Skeletal muscle tissue (tissue), 4 donors: ENCODE data around the gene TXNDC12. TPM values are rescaled to one million over a fixed set of nuclear protein-coding genes. Genes with fewer than 3 reads are reported as not detected.
"Not testable (repeated sequence)": the region's sequence is repeated elsewhere in the genome, so short reads cannot be mapped to it uniquely, and the experiment has no call there.

Experiments
- H3K27ac ChIP-seq: one replicate; pipeline ENCODE4 v1.7.0; 2013; ENCODE audit warnings: mild to moderate bottlenecking, low read depth, low read length, inconsistent platforms
- H3K27me3 ChIP-seq, 3 donors: one replicate each; pipeline ENCODE4 v1.7.0; 2013; ENCODE audit warnings: low read length in 3 of 3; ENCODE audit not compliant: control insufficient read depth in 3 of 3, insufficient read depth in 3 of 3
- H3K36me3 ChIP-seq, 3 donors: one replicate each; pipeline ENCODE4 v1.7.0; 2013; ENCODE audit warnings: low read length in 3 of 3; ENCODE audit not compliant: control insufficient read depth in 3 of 3, insufficient read depth in 3 of 3
- H3K4me1 ChIP-seq, 3 donors: one replicate each; pipeline ENCODE4 v1.7.0; 2013; ENCODE audit warnings: low read length in 3 of 3, mild to moderate bottlenecking in 3 of 3; ENCODE audit not compliant: control insufficient read depth in 3 of 3, insufficient read depth in 3 of 3
- H3K4me3 ChIP-seq, 3 donors: one replicate each; pipeline ENCODE4 v1.7.0; 2013; ENCODE audit warnings: low read length in 3 of 3
- H3K9ac ChIP-seq, 3 donors: one replicate each; pipeline ENCODE4 v1.7.0; 2013; ENCODE audit warnings: low read length in 3 of 3, mild to moderate bottlenecking in 3 of 3, moderate library complexity in 2 of 3, low read depth in 1 of 3
- H3K9me3 ChIP-seq, 3 donors: one replicate each; pipeline ENCODE4 v1.7.0; 2013; ENCODE audit warnings: low read length in 3 of 3; ENCODE audit not compliant: control insufficient read depth in 3 of 3
- total RNA-seq: library from RNA; depleted of rRNA; stranded (reverse); fragments of >200 nt; gene quantifications from one replicate; pipeline ENCODE4 v1.2.3, GENCODE V29; 2014
- donor health status: Osteomylitis.

Gene TXNDC12
- total RNA-seq, 1 donor from 2014 or later = 6.8 TPM

- Histone ChIP-seq H3K27ac (peak overlapping the region; percentile 86), H3K9me3 (no peaks in the 10 kb centered on the region), H3K4me1 (peaks cover 17 to 43% (median 38%) of the 10 kb centered on the region in 3 donors), H3K36me3 (peaks cover 0 to 6% (median 0%) of the 10 kb centered on the region in 3 donors), H3K4me3 (peak overlapping the region; percentile 91 to 98 (median 94)), H3K27me3 (no peaks in the 10 kb centered on the region), H3K9ac (peak overlapping the region; percentile 85 to 87 (median 87))
These were observed 410 bp downstream of the TXNDC12 start for GRCh38 chr1:52054496-52055065.

- Histone ChIP-seq H3K36me3 (peaks cover 0 to 6% (median 0%) of the 10 kb centered on the region in 3 donors), H3K27me3 (no peaks in the 10 kb centered on the region), H3K4me3 (peak overlapping the region in 2 of 3 donors; percentile 94 to 98), H3K9ac (peak overlapping the region in 2 of 3 donors; percentile 85 to 87), H3K27ac (no peak overlapping the region), H3K9me3 (no peaks in the 10 kb centered on the region), H3K4me1 (peaks cover 17 to 39% (median 36%) of the 10 kb centered on the region in 3 donors)
These were observed 1.1 kb downstream of the TXNDC12 start for GRCh38 chr1:52053862-52054261.

GRCh38 chr1:52049337-52049736, 5.7 kb downstream of the TXNDC12 start:
- H3K36me3 ChIP-seq, H3K27ac ChIP-seq, H3K27me3 ChIP-seq, H3K4me1 ChIP-seq, H3K4me3 ChIP-seq, H3K9me3 ChIP-seq, H3K9ac ChIP-seq: not testable (repeated sequence)

- not testable (repeated sequence) for H3K27ac ChIP-seq, H3K9ac ChIP-seq, H3K36me3 ChIP-seq, H3K4me1 ChIP-seq, H3K27me3 ChIP-seq, H3K9me3 ChIP-seq, H3K4me3 ChIP-seq
These were observed 9.3 kb downstream of the TXNDC12 start for GRCh38 chr1:52045666-52046195.

GRCh38 chr1:52045236-52045635, 9.8 kb downstream of the TXNDC12 start:
- no peak overlapping the region for H3K4me3 ChIP-seq
- H3K27me3 ChIP-seq = no peaks in the 10 kb centered on the region
- H3K9ac ChIP-seq = no peak overlapping the region
- peaks cover 0 to 4% (median 0%) of the 10 kb centered on the region in 3 donors for H3K36me3 ChIP-seq
- no peak overlapping the region for H3K27ac ChIP-seq
- H3K4me1 ChIP-seq = no peaks in the 10 kb centered on the region
- H3K9me3 ChIP-seq = no peaks in the 10 kb centered on the region

GRCh38 chr1:52041551-52042185, 13.3 kb downstream of the TXNDC12 start:
- Histone ChIP-seq H3K4me3 (no peak overlapping the region), H3K9ac (no peak overlapping the region), H3K9me3 (no peaks in the 10 kb centered on the region), H3K27me3 (no peaks in the 10 kb centered on the region), H3K36me3 (peaks cover 0 to 11% (median 3%) of the 10 kb centered on the region in 3 donors), H3K4me1 (no peaks in the 10 kb centered on the region), H3K27ac (no peak overlapping the region)

- Histone ChIP-seq H3K27me3 (no peaks in the 10 kb centered on the region), H3K9ac (no peak overlapping the region), H3K27ac (no peak overlapping the region), H3K4me3 (no peak overlapping the region), H3K36me3 (peaks cover 0 to 11% (median 3%) of the 10 kb centered on the region in 3 donors), H3K4me1 (peaks cover under 1 to 11% (median 2%) of the 10 kb centered on the region in 3 donors), H3K9me3 (no peaks in the 10 kb centered on the region)
These were observed 17.1 kb downstream of the TXNDC12 start for GRCh38 chr1:52037909-52038308.

GRCh38 chr1:52037402-52037814, 17.6 kb downstream of the TXNDC12 start:
- H3K36me3 ChIP-seq = peaks cover 0 to 11% (median 3%) of the 10 kb centered on the region in 3 donors
- peaks cover 5 to 16% (median 7%) of the 10 kb centered on the region in 3 donors for H3K4me1 ChIP-seq
- no peaks in the 10 kb centered on the region for H3K9me3 ChIP-seq
- no peak overlapping the region for H3K9ac ChIP-seq
- H3K27ac ChIP-seq = no peak overlapping the region
- H3K27me3 ChIP-seq = no peaks in the 10 kb centered on the region
- H3K4me3 ChIP-seq = no peak overlapping the region

GRCh38 chr1:52034050-52034384, 21.0 kb downstream of the TXNDC12 start:
- no peaks in the 10 kb centered on the region for H3K27me3 ChIP-seq
- H3K36me3 ChIP-seq = peaks cover 0 to 4% (median 1%) of the 10 kb centered on the region in 3 donors
- peak overlapping the region; percentile 77 to 94 (median 90) for H3K9ac ChIP-seq
- no peaks in the 10 kb centered on the region for H3K9me3 ChIP-seq
- peak overlapping the region; percentile 88 for H3K27ac ChIP-seq
- H3K4me3 ChIP-seq = peak overlapping the region; percentile 95 to 100 (median 98)
- H3K4me1 ChIP-seq = peaks cover 16 to 26% (median 17%) of the 10 kb centered on the region in 3 donors
